ENCODE measurements around the gene NUP188.

DNA sequence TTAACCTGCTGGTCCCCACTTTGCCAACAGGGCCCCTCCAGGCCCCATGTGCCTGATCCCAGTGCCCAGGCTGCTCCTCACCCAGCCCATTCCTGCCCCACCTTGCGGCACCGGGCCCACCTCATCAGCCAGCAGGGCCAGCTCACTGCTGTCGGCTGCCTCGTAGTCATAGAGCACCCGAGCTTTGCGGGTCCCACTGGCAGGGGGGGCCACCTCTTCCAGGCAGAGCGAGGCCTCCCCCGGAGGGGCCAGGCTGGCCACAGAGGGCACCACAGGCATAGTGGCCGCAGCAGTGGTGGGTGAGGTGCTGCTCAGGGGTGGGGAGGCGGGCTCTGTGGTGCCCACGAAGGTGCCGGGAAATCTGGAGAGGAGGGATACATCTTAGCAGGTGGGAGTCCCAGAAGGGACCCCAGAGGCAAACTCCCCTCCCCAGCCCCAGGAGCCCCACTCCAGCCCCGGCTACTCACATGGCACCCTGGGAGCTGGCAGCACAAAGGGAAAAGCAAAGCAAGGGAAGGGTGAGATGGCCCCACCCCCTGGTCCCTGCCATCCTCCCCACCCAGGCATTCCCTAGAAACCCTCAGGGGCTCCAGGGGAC is 61.6 kb downstream of the NUP188 start:
- TF ChIP-seq, protein P1, sequence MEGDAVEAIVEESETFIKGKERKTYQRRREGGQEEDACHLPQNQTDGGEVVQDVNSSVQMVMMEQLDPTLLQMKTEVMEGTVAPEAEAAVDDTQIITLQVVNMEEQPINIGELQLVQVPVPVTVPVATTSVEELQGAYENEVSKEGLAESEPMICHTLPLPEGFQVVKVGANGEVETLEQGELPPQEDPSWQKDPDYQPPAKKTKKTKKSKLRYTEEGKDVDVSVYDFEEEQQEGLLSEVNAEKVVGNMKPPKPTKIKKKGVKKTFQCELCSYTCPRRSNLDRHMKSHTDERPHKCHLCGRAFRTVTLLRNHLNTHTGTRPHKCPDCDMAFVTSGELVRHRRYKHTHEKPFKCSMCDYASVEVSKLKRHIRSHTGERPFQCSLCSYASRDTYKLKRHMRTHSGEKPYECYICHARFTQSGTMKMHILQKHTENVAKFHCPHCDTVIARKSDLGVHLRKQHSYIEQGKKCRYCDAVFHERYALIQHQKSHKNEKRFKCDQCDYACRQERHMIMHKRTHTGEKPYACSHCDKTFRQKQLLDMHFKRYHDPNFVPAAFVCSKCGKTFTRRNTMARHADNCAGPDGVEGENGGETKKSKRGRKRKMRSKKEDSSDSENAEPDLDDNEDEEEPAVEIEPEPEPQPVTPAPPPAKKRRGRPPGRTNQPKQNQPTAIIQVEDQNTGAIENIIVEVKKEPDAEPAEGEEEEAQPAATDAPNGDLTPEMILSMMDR (conservative IDR thresholded peaks at IDR 0.05; ENCODE audit: low read depth, low read length), result no peak
- no peak for TF ChIP-seq EZH2phosphoT487 (IDR thresholded peaks at IDR 0.05; ENCODE audit: borderline replicate concordance, low read length)
